A549 (cell line): ENCODE data around the gene GPR78.

Experiments
- PHF8 ChIP-seq: fragments of 200-600 bp; sonication (generic); IDR thresholded peaks from 2 replicates; pipeline ENCODE4 v1.6.1; 2016; ENCODE audit warnings: low read depth, mild to moderate bottlenecking, antibody characterized with exemption, moderate library complexity, borderline replicate concordance
- TF ChIP-seq, protein P1 (sequence below): fragments of >200 bp; sonication (Bioruptor Twin); formaldehyde crosslinking; IDR thresholded peaks from 3 replicates; pipeline ENCODE4 v1.5.1; 2016

- TF ChIP-seq, protein P1, sequence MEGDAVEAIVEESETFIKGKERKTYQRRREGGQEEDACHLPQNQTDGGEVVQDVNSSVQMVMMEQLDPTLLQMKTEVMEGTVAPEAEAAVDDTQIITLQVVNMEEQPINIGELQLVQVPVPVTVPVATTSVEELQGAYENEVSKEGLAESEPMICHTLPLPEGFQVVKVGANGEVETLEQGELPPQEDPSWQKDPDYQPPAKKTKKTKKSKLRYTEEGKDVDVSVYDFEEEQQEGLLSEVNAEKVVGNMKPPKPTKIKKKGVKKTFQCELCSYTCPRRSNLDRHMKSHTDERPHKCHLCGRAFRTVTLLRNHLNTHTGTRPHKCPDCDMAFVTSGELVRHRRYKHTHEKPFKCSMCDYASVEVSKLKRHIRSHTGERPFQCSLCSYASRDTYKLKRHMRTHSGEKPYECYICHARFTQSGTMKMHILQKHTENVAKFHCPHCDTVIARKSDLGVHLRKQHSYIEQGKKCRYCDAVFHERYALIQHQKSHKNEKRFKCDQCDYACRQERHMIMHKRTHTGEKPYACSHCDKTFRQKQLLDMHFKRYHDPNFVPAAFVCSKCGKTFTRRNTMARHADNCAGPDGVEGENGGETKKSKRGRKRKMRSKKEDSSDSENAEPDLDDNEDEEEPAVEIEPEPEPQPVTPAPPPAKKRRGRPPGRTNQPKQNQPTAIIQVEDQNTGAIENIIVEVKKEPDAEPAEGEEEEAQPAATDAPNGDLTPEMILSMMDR: no peak
- TF ChIP-seq PHF8: no peak
Measured at GRCh38 chr4:8582016-8582415, 1.8 kb downstream of the GPR78 start.
